ENCODE data around the gene TIAM1.

Gene TIAM1

GRCh38 chr21:31343680-31344480 lies at the start of gene TIAM1:
TIAM1 (minus strand) TSS chr21:31344261; CDS start chr21:31266972, 77,289 bp downstream.
- no peak for TF ChIP-seq CTCF (IDR thresholded peaks at IDR 0.05; ENCODE audit: low read depth, low read length)
- DNase-seq (ENCODE audit: extremely low read depth, low read depth), result no peak

DNA sequence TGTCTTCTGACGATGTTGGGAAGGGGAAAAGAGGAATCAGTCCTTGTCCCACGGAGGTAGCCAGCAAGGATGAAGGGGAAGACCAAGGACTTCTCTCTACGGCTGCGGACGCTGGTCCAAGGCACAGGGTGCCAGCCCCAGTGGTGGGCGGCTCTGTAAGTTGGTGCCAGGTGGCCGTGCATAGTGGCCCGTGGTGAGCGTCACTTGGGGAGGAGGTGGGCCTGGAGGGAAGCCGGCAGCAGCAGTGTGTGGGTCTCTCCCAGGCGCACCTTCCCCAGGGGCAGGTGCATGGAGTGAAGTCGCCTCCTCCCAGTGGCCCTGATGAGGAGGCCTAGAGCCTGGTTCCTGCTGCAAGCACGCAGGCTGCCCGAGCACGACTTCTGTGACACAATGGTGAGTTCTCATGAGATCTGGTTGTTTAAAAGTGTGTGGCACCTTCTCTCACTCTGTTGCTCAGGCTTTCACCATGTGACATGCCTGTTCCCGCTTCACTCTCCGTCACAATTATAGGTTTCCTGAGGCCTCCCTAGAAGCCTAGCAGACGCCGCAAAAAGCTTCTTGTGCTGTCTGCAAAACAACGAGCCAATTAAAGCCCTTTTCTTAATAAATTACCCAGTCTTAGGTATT lies 43.6 kb upstream of the TIAM1 start:
- no peak for TF ChIP-seq CTCF (IDR thresholded peaks at IDR 0.05; ENCODE audit: low read depth, low read length)
- DNase-seq (ENCODE audit: extremely low read depth, low read depth), result no peak

- no peak for TF ChIP-seq CTCF (IDR thresholded peaks at IDR 0.05; ENCODE audit: low read depth, low read length)
- DNase-seq (ENCODE audit: extremely low read depth, low read depth), result no peak
Measured at GRCh38 chr21:31386006-31386405, 41.9 kb upstream of the TIAM1 start.

GRCh38 chr21:31383770-31384169 lies 39.7 kb upstream of the TIAM1 start:
- no peak for TF ChIP-seq CTCF (IDR thresholded peaks at IDR 0.05; ENCODE audit: low read depth, low read length)

DNA sequence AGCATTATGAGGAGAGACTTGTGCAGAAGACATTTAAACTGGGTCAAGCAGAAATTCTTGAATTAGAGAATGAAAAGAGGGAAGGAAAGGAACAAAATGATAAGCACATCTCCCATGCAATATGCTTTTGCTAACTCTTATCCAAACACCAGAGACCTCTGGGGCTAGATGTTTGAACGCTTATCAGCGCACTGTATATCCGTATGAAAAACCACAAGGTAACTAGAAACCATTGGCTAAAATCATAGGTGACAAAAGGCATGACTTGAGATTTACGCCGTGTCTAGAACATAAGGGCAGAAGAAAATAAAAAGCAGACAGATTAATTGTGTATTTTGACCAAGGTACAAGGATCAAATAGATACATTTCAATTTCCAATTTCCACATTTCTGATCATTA lies 38.0 kb upstream of the TIAM1 start:
- no peak for TF ChIP-seq CTCF (IDR thresholded peaks at IDR 0.05; ENCODE audit: low read depth, low read length)
- DNase-seq (ENCODE audit: extremely low read depth, low read depth), result no peak

More at GRCh38 chr21:31383770-31384169, 39.7 kb upstream of the TIAM1 start:
- no peak for DNase-seq (ENCODE audit: extremely low read depth, low read depth)

GRCh38 chr21:31376301-31376700 lies 32.2 kb upstream of the TIAM1 start:
- TF ChIP-seq CTCF (IDR thresholded peaks at IDR 0.05; ENCODE audit: low read depth, low read length), result no peak
- no peak for DNase-seq (ENCODE audit: extremely low read depth, low read depth)

DNA sequence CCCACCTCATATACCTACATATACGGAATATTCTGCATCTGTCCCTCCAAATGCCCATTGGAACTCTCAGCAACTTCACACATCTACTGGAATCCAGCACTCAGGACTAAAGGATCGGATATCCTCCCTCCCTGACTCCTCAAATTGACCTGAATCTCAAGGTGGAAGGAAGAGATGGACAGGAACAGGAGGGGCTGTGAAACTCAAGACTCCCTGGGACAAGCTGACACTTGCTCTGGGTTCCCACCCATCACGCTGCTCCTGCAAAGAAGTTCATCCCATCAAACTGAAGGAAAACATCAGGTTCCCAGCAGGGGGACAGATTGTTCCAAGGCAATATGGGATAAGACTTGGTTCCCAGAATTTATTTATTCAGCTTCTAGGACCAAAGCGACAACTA lies 30.3 kb upstream of the TIAM1 start:
- no peak for DNase-seq (ENCODE audit: extremely low read depth, low read depth)
- TF ChIP-seq CTCF (IDR thresholded peaks at IDR 0.05; ENCODE audit: low read depth, low read length), result no peak
